Immature natural killer cell (primary cell): ENCODE measurements around the gene FOXP1. TPM values are rescaled to one million over a fixed set of nuclear protein-coding genes. Genes with fewer than 3 reads are reported as not detected.
"Not testable (repeated sequence)": the region's sequence is repeated elsewhere in the genome, so short reads cannot be mapped to it uniquely, and the experiment has no call there.

Experiments used
- DNase-seq, 3 donors: peaks; one replicate each; pipeline ENCODE4 v3.0.0; 2022; ENCODE audit warnings: mixed read lengths in 1 of 3
- H3K27ac Mint-ChIP-seq, 6 donors: one replicate each; pipeline ENCODE4 v1.8.0; 2020; ENCODE audit warnings: mixed read lengths in 6 of 6, mild to moderate bottlenecking in 5 of 6, inconsistent platforms in 4 of 6, moderate library complexity in 3 of 6
- H3K27me3 Mint-ChIP-seq, 3 donors: one replicate each; pipeline ENCODE4 v1.8.0; 2020 to 2021; ENCODE audit warnings: low read depth in 3 of 3, mild to moderate bottlenecking in 3 of 3, mixed read lengths in 3 of 3, moderate library complexity in 3 of 3, inconsistent platforms in 1 of 3
- H3K36me3 Mint-ChIP-seq, 3 donors: one replicate each; pipeline ENCODE4 v1.8.0; 2020; ENCODE audit warnings: mixed read lengths in 3 of 3, inconsistent platforms in 2 of 3, mild to moderate bottlenecking in 2 of 3
- H3K4me1 Mint-ChIP-seq, 2 donors: one replicate each; pipeline ENCODE4 v1.8.0; 2020; ENCODE audit warnings: inconsistent platforms in 2 of 2, mild to moderate bottlenecking in 2 of 2, mixed read lengths in 2 of 2, moderate library complexity in 1 of 2
- H3K4me3 Mint-ChIP-seq, 5 donors: one replicate each; pipeline ENCODE4 v1.8.0; 2020; ENCODE audit warnings: mild to moderate bottlenecking in 5 of 5, mixed read lengths in 5 of 5, inconsistent platforms in 3 of 5, moderate library complexity in 3 of 5
- H3K9me3 Mint-ChIP-seq, 6 donors: one replicate each; pipeline ENCODE4 v1.8.0; 2020; ENCODE audit warnings: mild to moderate bottlenecking in 6 of 6, mixed read lengths in 6 of 6, inconsistent platforms in 4 of 6, moderate library complexity in 3 of 6
- polyA plus RNA-seq, 3 donors: library from polyadenylated mRNA; unstranded; fragments of 300-500 nt; fragmentation: Illumina TruSeq; gene quantifications; one replicate each; pipeline ENCODE4 v1.2.3, GENCODE V29; 2021

The FOXP1 gene
- polyA plus RNA-seq, 3 donors from 2014 or later = 68.2 to 133 (median 84.0) TPM

GRCh38 chr3:71438071-71438685, 145.3 kb downstream of the FOXP1 start:
- Mint-ChIP-seq H3K9me3 (no peaks in the 10 kb centered on the region), H3K27ac (peak overlapping the region; percentile 5 to 99 (median 86)), H3K36me3 (peaks cover 0 to 3% (median 0%) of the 10 kb centered on the region in 3 donors), H3K27me3 (peaks cover 0 to 7% (median 0%) of the 10 kb centered on the region in 3 donors), H3K4me1 (peaks cover 77 to 85% of the 10 kb centered on the region in 2 donors), H3K4me3 (no peak overlapping the region)
- DNase-seq = no peak

- peaks cover 77 to 85% of the 10 kb centered on the region in 2 donors for H3K4me1 Mint-ChIP-seq
- H3K9me3 Mint-ChIP-seq = no peaks in the 10 kb centered on the region
- DNase-seq = no peak
- H3K27me3 Mint-ChIP-seq = peaks cover 0 to 6% (median 0%) of the 10 kb centered on the region in 3 donors
- H3K4me3 Mint-ChIP-seq = no peak overlapping the region
- peaks cover 0 to 3% (median 0%) of the 10 kb centered on the region in 3 donors for H3K36me3 Mint-ChIP-seq
- peak overlapping the region in 5 of 6 donors; percentile 19 to 90 (median 46) for H3K27ac Mint-ChIP-seq
These were observed 147.2 kb downstream of the FOXP1 start for GRCh38 chr3:71436337-71436736.

GRCh38 chr3:71435836-71436235, 147.7 kb downstream of the FOXP1 start:
- not testable (repeated sequence) for H3K9me3 Mint-ChIP-seq, H3K36me3 Mint-ChIP-seq, H3K4me3 Mint-ChIP-seq, H3K27me3 Mint-ChIP-seq, DNase-seq
- Mint-ChIP-seq H3K27ac (peak overlapping the region in 4 of 6 donors; percentile 42 to 90 (median 61)), H3K4me1 (peaks cover 77 to 85% of the 10 kb centered on the region in 2 donors)

GRCh38 chr3:71433631-71434030, 149.9 kb downstream of the FOXP1 start:
- Mint-ChIP-seq H3K27ac (peak overlapping the region in 4 of 6 donors; percentile 33 to 93 (median 72)), H3K4me1 (peaks cover 69 to 79% of the 10 kb centered on the region in 2 donors), H3K9me3 (no peaks in the 10 kb centered on the region), H3K4me3 (no peak overlapping the region), H3K27me3 (peaks cover 0 to 6% (median 0%) of the 10 kb centered on the region in 3 donors), H3K36me3 (peaks cover 0 to 3% (median 0%) of the 10 kb centered on the region in 3 donors)
- no peak for DNase-seq

GRCh38 chr3:71432044-71432975, 151.2 kb downstream of the FOXP1 start:
- DNase-seq = peak in 2 of 3 donors; percentile 33 to 37
- Mint-ChIP-seq H3K4me3 (peak overlapping the region in 4 of 5 donors; percentile 21 to 50 (median 38)), H3K4me1 (peaks cover 65 to 79% of the 10 kb centered on the region in 2 donors), H3K27me3 (peaks cover 0 to 4% (median 2%) of the 10 kb centered on the region in 3 donors), H3K36me3 (peaks cover 0 to 7% (median 0%) of the 10 kb centered on the region in 3 donors), H3K9me3 (no peaks in the 10 kb centered on the region), H3K27ac (peak overlapping the region; percentile 73 to 93 (median 91))

DNA sequence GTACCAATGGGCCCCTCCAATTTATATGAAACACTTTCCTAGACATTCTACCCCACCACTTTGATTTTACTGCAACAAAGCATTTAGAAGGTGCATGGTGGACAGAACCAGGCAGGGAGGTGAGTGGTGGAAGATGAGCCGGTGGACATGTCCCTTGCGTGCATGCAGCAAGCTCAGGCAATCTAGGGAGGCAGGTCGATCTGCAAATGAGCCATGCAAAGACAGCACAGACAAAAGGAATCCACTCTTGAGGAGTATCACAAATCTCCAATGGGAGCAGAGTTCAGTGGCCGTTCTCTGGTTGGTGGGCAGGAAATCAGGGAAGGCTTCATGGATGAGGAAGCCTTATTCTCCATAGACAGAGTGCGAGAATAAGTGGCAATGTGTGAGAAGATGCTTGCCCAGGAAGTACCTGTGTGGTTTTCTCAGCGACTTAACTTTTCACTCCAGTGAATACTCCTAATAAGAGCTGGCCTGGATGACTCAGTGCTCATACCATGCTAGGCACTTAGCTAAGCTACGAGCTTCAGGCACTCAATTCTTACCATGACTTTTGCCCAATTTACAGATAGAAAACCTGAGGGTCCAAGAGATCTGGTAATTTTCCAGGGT, 152.5 kb downstream of the FOXP1 start:
- no peaks in the 10 kb centered on the region for H3K9me3 Mint-ChIP-seq
- no peak for DNase-seq
- H3K27me3 Mint-ChIP-seq = peaks cover 0 to 4% (median 2%) of the 10 kb centered on the region in 3 donors
- H3K4me3 Mint-ChIP-seq = no peak overlapping the region
- peaks cover 0 to 7% (median 3%) of the 10 kb centered on the region in 3 donors for H3K36me3 Mint-ChIP-seq
- H3K4me1 Mint-ChIP-seq = peaks cover 57 to 76% of the 10 kb centered on the region in 2 donors
- peak overlapping the region in 4 of 6 donors; percentile 1 to 78 (median 55) for H3K27ac Mint-ChIP-seq

GRCh38 chr3:71429597-71429988, 153.9 kb downstream of the FOXP1 start:
- Mint-ChIP-seq H3K4me3 (no peak overlapping the region), H3K36me3 (peaks cover 0 to 9% (median 7%) of the 10 kb centered on the region in 3 donors), H3K27ac (peak overlapping the region in 1 of 6 donors; percentile 51), H3K4me1 (peaks cover 64 to 77% of the 10 kb centered on the region in 2 donors), H3K27me3 (peaks cover 0 to 2% (median 2%) of the 10 kb centered on the region in 3 donors), H3K9me3 (no peaks in the 10 kb centered on the region)
- DNase-seq = no peak

DNA sequence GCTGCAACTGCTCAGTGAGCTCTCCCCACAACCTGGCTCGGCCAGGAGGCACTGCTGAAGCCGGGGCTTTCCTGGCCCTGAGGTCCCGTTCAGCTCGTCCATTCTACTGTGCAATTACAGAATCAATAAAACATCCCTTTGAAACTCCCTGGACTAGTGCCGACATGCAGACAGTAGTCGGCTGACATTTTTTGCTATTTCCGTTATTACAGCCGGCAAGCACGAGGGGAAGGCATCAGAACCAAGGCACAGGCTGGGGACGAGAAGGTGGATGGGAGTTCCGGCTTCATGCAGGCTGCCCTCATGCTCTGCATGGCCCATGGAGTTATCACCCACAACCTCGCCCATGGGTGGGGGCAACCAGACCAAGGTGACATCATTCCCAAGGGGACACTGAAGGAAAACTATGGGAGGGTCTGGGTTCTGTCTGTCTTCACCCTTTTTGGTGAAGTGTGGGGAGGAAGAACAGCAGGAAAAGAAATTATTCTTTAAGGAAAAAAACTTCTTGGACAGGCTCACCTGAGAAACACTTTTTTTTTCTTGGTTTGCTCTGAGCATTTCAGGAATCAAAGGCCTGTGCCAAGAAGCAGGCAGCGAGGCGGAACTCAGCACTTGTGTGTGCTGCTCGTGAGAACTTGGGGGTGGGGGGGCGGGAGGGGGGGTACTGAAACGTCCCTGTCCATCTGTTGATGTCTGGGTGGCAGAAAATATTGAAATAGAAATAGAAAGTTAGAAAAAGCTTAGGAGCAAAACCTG, 154.5 kb downstream of the FOXP1 start:
- peak overlapping the region in 4 of 5 donors; percentile 4 to 67 (median 34) for H3K4me3 Mint-ChIP-seq
- H3K27me3 Mint-ChIP-seq = peaks cover 0 to 2% (median 0%) of the 10 kb centered on the region in 3 donors
- H3K27ac Mint-ChIP-seq = peak overlapping the region in 5 of 6 donors; percentile 26 to 76 (median 45)
- H3K4me1 Mint-ChIP-seq = peaks cover 63 to 77% of the 10 kb centered on the region in 2 donors
- H3K36me3 Mint-ChIP-seq = peaks cover 0 to 9% (median 7%) of the 10 kb centered on the region in 3 donors
- DNase-seq = no peak
- no peaks in the 10 kb centered on the region for H3K9me3 Mint-ChIP-seq

GRCh38 chr3:71425491-71426071, 157.9 kb downstream of the FOXP1 start:
- Mint-ChIP-seq H3K9me3 (no peaks in the 10 kb centered on the region), H3K27me3 (peaks cover 0 to 2% (median 2%) of the 10 kb centered on the region in 3 donors), H3K4me1 (peaks cover 64 to 77% of the 10 kb centered on the region in 2 donors), H3K27ac (peak overlapping the region in 3 of 6 donors; percentile 38 to 74 (median 51)), H3K4me3 (no peak overlapping the region), H3K36me3 (peaks cover 0 to 9% (median 7%) of the 10 kb centered on the region in 3 donors)
- no peak for DNase-seq

GRCh38 chr3:71423151-71423906, 160.2 kb downstream of the FOXP1 start:
- peak overlapping the region; percentile 90 to 99 (median 96) for H3K27ac Mint-ChIP-seq
- H3K27me3 Mint-ChIP-seq = peaks cover 1 to 2% (median 2%) of the 10 kb centered on the region in 3 donors
- peak overlapping the region in 4 of 5 donors; percentile 67 to 82 (median 75) for H3K4me3 Mint-ChIP-seq
- no peaks in the 10 kb centered on the region for H3K9me3 Mint-ChIP-seq
- H3K4me1 Mint-ChIP-seq = peaks cover 58 to 66% of the 10 kb centered on the region in 2 donors
- no peak for DNase-seq
- peaks cover 0 to 11% (median 7%) of the 10 kb centered on the region in 3 donors for H3K36me3 Mint-ChIP-seq

- H3K36me3 Mint-ChIP-seq = peaks cover 0 to 11% (median under 1%) of the 10 kb centered on the region in 3 donors
- no peaks in the 10 kb centered on the region for H3K9me3 Mint-ChIP-seq
- H3K4me3 Mint-ChIP-seq = peak overlapping the region; percentile 67 to 82 (median 75)
- peak; percentile 70 to 78 (median 75) for DNase-seq
- H3K27ac Mint-ChIP-seq = peak overlapping the region; percentile 90 to 99 (median 96)
- H3K4me1 Mint-ChIP-seq = peaks cover 64 to 65% of the 10 kb centered on the region in 2 donors
- peaks cover 0 to 4% (median 1%) of the 10 kb centered on the region in 3 donors for H3K27me3 Mint-ChIP-seq
These were observed 161.5 kb downstream of the FOXP1 start for GRCh38 chr3:71421820-71422566.
